Astrocyte of the cerebellum (primary cell): ENCODE results near the gene IGFBP2.

ENCODE experiments used
- DNase-seq: peaks from one replicate; pipeline ENCODE4 v3.0.0-alpha.2; 2011; ENCODE audit warnings: low read depth
- H3K4me3 ChIP-seq: 2 replicates; pipeline ENCODE4 v1.5.1; 2011; ENCODE audit warnings: mild to moderate bottlenecking, low read depth, low read length, moderate library complexity
- in situ Hi-C: cut with HindIII; loops from 2 replicates; pipeline ENCODE4 v1.10.0; 2017; ENCODE audit warnings: low sequenced_read_pairs
- TF ChIP-seq, protein P1 (sequence below): IDR thresholded peaks from 2 replicates; pipeline ENCODE4 v1.5.1; 2012; ENCODE audit warnings: low read length, low read depth, moderate library complexity, mild to moderate bottlenecking; ENCODE audit errors: missing control alignments

Gene IGFBP2

DNA sequence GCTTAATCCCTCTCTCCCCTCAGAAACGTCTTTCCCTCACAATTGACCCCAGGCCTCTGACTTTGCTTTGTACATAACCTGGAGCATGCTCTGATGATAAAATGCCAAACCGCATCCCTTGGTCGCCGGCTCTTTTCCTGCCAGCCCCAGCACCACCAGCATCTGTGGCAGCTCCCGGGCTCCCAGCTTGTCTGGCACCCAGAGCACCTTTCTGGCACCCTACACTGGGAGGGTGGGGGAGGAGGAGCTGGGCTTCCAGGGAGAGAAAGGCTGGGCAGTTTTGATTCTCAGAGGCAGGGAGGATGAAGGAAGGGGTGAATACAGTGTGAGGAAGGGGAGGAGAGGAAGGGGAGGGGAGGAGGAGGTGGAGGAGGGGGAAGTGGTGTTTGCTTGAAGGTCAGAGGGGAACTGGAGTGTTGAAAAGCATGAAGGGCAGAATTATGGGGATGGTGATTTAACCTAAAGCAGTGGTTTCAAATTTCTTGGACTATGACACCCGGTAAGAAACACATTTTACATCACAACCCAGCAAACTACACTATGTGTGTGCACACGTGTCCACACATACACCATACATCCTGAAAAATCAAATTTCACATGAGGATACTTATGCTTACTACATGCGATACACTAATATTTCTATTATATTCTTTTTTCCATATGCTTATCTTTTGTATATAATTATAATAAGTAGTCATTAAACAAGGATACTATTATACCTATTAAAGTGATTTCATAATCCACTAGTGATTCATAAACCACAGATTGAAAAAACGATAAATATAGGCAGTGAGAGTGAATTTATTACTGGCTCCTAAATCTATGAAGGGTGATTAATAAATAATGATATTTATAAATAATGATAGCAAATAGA, 30.0 kb upstream of the IGFBP2 start:
- H3K4me3 ChIP-seq = no peak overlapping the region
- no peak for DNase-seq
- TF ChIP-seq, protein P1, sequence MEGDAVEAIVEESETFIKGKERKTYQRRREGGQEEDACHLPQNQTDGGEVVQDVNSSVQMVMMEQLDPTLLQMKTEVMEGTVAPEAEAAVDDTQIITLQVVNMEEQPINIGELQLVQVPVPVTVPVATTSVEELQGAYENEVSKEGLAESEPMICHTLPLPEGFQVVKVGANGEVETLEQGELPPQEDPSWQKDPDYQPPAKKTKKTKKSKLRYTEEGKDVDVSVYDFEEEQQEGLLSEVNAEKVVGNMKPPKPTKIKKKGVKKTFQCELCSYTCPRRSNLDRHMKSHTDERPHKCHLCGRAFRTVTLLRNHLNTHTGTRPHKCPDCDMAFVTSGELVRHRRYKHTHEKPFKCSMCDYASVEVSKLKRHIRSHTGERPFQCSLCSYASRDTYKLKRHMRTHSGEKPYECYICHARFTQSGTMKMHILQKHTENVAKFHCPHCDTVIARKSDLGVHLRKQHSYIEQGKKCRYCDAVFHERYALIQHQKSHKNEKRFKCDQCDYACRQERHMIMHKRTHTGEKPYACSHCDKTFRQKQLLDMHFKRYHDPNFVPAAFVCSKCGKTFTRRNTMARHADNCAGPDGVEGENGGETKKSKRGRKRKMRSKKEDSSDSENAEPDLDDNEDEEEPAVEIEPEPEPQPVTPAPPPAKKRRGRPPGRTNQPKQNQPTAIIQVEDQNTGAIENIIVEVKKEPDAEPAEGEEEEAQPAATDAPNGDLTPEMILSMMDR = no peak
- in situ Hi-C loops = no loop called here

DNA sequence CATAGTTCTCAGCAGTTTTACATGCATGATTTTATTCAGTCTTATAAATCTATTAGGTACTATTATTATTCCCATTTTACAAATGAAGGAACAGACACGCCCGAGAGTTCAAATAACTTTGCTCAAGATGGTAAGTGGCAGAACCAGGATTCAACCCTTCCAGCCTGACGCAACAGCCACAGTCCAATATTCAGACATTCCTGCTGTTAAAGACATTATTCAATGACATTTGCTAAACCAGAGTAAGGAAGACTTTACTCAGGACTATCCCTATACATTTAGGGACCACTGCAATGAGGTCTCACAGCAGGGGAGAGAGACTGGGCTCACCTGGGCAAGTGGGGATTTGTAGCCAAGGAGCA, 29.4 kb upstream of the IGFBP2 start:
- DNase-seq = no peak
- in situ Hi-C loops = no loop called here

DNA sequence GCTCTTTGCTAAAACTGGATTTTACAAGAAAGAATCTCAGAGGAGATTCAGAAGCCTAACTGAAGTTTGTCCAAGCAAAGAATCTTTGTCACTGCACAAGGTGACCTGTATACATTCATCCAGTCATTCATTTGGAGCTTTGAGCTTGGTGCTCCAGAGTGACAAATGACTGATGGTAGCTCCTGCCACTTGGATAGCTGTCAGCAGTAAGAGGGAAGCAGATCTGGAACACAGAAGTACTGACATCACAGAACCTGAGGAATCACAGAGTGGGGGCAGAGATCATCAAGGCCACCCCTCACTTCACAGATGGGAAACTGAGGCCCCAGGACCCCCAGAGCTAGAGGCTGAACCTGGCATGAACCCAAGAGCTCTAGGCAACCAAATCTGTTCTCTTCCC, 28.8 kb upstream of the IGFBP2 start:
- in situ Hi-C loops = no loop called here
- no peak overlapping the region for H3K4me3 ChIP-seq
- TF ChIP-seq, protein P1 = no peak
- no peak for DNase-seq

More for the DNA sequence above, 29.4 kb upstream of the IGFBP2 start:
- TF ChIP-seq, protein P1 = no peak
- H3K4me3 ChIP-seq = no peak overlapping the region

DNA sequence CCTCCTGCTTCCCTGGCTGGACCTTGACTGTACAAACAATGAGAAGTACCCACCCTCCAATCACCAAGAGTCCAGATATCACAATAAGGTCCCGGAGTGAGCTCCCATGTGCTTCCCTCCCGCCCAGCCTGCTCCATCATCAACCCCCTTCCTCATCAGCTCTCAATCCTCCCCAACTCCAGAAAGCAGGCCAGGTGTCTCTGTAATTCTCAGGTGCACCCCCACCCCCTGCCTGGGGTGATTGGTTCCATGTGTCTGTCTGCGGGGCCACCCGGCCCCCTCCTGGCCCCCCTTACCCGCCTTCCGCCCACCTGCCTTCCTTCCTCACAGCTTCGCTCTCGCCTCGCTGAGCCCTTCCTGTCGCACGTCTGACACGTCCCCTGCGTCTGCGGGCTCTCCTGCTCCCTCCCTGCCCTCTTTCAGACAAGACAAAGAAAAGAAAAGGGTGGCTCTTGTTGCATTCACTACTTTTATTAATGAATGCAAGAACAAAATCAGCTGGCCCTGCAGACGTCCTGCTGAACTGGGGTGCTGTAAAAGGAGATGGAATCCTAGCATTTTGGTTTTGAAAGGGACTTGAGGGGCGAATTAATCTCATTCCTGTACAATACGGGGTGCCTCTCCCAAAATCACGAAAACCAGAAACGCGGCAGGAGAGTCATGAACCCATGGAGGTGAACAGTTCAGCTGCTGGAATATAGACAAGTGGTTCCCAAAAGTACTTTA, 26.5 kb upstream of the IGFBP2 start:
- DNase-seq = no peak

DNA sequence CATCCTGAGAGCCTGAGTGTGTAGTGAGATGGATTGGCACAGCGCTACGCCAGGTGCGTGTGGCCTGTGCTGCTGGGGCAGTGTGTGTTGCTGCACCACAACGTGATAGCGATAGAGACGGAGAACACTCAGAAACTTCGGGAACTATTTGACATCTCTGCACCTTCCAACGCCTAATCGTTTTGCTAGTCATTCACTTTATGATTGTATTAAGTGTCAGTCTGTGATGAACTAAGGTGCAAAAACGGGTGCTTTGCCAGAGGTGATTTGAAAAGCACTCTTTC, 26.0 kb upstream of the IGFBP2 start:
- DNase-seq = no peak
- TF ChIP-seq, protein P1 = no peak
- H3K4me3 ChIP-seq = no peak overlapping the region
- in situ Hi-C loops = no loop called here

More for the DNA sequence above, 26.5 kb upstream of the IGFBP2 start:
- TF ChIP-seq, protein P1 = no peak
- in situ Hi-C loops = no loop called here
- H3K4me3 ChIP-seq = no peak overlapping the region

DNA sequence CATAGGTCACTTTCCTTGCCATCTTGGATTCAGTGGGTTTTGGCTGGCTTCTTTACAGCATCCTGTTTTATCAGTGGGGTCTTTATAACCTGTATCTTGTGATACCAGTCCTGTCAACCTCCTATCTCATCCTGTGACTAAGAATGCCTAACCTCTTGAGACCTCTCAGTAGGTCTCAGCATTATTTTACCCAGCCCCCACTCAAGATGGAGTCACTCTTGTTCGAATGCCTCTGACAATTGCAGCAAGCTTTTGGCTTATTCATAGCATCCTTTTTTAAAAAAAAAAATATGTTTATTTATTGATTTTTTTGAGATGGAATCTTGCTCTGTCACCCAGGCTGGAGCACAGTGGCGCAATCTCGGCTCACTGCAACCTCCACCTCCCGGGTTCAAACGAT, 24.7 kb upstream of the IGFBP2 start:
- no peak overlapping the region for H3K4me3 ChIP-seq
- TF ChIP-seq, protein P1 = no peak
- DNase-seq = no peak
- in situ Hi-C loops = no loop called here
